Keratinocyte (primary cell): ENCODE measurements around the gene CTNNA3.
"Not testable (repeated sequence)": the region's sequence is repeated elsewhere in the genome, so short reads cannot be mapped to it uniquely, and the experiment has no call there.

ENCODE experiments used
- EZH2 ChIP-seq: IDR thresholded peaks from one replicate; pipeline ENCODE4 v1.6.1; 2012; ENCODE audit warnings: inconsistent platforms, mild to moderate bottlenecking, low read length, moderate library complexity
- TF ChIP-seq, protein P1 (sequence below), 3 experiments: IDR thresholded peaks in 1 of 3; conservative IDR thresholded peaks in 1 of 3; optimal IDR thresholded peaks in 1 of 3; 2 replicates in 2 of 3; 3 replicates in 1 of 3; pipeline versions ENCODE3 to v1.5.1; 2011; ENCODE audit warnings: low read length in 3 of 3, mild to moderate bottlenecking in 3 of 3, moderate library complexity in 2 of 3, control low read depth in 1 of 3, inconsistent platforms in 1 of 3; ENCODE audit not compliant: insufficient read depth in 2 of 3; ENCODE audit errors: extremely low read depth in 1 of 3

GRCh38 chr10:67699613-67700270 is 3.7 kb upstream of the CTNNA3 start:
- TF ChIP-seq, protein P1, sequence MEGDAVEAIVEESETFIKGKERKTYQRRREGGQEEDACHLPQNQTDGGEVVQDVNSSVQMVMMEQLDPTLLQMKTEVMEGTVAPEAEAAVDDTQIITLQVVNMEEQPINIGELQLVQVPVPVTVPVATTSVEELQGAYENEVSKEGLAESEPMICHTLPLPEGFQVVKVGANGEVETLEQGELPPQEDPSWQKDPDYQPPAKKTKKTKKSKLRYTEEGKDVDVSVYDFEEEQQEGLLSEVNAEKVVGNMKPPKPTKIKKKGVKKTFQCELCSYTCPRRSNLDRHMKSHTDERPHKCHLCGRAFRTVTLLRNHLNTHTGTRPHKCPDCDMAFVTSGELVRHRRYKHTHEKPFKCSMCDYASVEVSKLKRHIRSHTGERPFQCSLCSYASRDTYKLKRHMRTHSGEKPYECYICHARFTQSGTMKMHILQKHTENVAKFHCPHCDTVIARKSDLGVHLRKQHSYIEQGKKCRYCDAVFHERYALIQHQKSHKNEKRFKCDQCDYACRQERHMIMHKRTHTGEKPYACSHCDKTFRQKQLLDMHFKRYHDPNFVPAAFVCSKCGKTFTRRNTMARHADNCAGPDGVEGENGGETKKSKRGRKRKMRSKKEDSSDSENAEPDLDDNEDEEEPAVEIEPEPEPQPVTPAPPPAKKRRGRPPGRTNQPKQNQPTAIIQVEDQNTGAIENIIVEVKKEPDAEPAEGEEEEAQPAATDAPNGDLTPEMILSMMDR (optimal IDR thresholded peaks at IDR 0.05 in 1 of 3, IDR thresholded peaks at IDR 0.05 in 1 of 3, conservative IDR thresholded peaks at IDR 0.05 in 1 of 3; ENCODE audit: extremely low read depth in 1 of 3, insufficient read depth in 2 of 3, low read length in 3 of 3), result not testable (repeated sequence)
- TF ChIP-seq EZH2, result not testable (repeated sequence)
